ENCODE data around the gene PCSK6. TPM values are rescaled to one million over a fixed set of nuclear protein-coding genes. Genes with fewer than 3 reads are reported as not detected.

PCSK6 gene
- total RNA-seq, 1 experiment from 2014 or later: 2.9 TPM

DNA sequence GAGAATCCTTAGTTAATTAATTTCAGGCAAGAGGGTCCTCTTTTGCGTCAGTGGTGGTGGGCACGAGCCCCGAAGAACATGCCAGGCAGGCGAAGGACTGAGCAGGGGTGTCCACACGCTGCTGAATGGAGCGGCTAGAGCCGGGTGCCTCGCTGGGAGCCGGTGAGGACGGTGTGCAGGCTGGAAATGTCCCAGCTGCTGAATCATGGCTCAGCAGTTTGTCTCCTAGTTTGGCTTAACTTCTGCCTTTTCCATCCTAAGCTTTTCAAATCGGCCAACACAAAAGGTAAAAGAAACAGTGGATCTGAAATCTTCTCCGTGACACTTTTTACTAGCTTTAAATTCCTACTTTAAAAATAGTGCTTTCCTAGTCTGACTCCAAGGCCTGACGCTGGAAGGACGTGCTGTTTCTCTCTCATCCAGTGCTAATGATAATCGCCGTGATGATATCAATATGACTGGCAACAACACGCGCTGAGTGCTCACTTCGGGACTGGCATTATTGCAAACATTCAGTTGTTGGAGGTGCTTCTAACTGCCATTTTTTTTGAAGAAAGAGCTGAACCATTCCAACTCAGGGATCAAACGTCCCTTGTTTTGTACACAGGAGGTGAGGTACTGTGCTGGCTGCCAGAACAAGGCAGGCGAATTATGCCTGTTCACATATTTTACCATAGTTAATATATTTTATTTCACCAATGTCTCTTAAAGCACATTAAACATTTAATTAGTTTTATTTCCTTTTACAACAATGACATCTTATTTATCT, 19.8 kb downstream of the PCSK6 start (continued):
- TF ChIP-seq TP53 (CRISPR knock-in tag; IDR thresholded peaks at IDR 0.05) (no peak), JUN (CRISPR knock-in tag; IDR thresholded peaks at IDR 0.05) (no peak), KAT7 (CRISPR knock-in tag; IDR thresholded peaks at IDR 0.05; ENCODE audit: borderline replicate concordance) (no peak), GABPB1 (CRISPR knock-in tag; IDR thresholded peaks at IDR 0.05) (no peak)
- TF ChIP-seq, protein P1, sequence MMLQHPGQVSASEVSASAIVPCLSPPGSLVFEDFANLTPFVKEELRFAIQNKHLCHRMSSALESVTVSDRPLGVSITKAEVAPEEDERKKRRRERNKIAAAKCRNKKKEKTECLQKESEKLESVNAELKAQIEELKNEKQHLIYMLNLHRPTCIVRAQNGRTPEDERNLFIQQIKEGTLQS (CRISPR knock-in tag; conservative IDR thresholded peaks at IDR 0.05): no peak

DNA sequence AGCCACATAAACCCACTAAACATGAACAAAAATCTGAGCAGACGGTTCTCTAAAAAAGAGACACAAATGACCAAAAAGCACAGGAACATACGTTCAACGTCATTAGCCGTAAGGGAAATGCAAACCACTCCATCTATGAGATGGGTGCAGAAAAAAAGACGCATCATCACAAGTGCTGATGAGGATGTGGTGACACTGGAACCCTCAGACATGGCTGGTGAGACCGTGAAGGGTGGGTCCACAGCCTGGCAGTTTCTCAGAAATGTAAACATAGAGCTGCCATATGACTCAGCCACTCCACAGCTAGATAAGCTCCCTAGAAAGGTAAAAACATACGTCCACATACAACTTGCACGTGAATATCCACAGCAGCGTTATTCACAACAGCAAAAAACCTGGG, 23.3 kb downstream of the PCSK6 start:
- CTCF ChIA-PET: no interaction called here
- TF ChIP-seq ZNF121 (CRISPR knock-in tag; IDR thresholded peaks at IDR 0.05): no peak
- TF ChIP-seq, protein P2, sequence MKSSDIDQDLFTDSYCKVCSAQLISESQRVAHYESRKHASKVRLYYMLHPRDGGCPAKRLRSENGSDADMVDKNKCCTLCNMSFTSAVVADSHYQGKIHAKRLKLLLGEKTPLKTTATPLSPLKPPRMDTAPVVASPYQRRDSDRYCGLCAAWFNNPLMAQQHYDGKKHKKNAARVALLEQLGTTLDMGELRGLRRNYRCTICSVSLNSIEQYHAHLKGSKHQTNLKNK (CRISPR knock-in tag; IDR thresholded peaks at IDR 0.05): no peak
- no peak for TF ChIP-seq ZBTB21 (CRISPR knock-in tag; IDR thresholded peaks at IDR 0.05; ENCODE audit: borderline replicate concordance)
- TF ChIP-seq, protein P3, sequence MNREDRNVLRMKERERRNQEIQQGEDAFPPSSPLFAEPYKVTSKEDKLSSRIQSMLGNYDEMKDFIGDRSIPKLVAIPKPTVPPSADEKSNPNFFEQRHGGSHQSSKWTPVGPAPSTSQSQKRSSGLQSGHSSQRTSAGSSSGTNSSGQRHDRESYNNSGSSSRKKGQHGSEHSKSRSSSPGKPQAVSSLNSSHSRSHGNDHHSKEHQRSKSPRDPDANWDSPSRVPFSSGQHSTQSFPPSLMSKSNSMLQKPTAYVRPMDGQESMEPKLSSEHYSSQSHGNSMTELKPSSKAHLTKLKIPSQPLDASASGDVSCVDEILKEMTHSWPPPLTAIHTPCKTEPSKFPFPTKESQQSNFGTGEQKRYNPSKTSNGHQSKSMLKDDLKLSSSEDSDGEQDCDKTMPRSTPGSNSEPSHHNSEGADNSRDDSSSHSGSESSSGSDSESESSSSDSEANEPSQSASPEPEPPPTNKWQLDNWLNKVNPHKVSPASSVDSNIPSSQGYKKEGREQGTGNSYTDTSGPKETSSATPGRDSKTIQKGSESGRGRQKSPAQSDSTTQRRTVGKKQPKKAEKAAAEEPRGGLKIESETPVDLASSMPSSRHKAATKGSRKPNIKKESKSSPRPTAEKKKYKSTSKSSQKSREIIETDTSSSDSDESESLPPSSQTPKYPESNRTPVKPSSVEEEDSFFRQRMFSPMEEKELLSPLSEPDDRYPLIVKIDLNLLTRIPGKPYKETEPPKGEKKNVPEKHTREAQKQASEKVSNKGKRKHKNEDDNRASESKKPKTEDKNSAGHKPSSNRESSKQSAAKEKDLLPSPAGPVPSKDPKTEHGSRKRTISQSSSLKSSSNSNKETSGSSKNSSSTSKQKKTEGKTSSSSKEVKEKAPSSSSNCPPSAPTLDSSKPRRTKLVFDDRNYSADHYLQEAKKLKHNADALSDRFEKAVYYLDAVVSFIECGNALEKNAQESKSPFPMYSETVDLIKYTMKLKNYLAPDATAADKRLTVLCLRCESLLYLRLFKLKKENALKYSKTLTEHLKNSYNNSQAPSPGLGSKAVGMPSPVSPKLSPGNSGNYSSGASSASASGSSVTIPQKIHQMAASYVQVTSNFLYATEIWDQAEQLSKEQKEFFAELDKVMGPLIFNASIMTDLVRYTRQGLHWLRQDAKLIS (CRISPR knock-in tag; IDR thresholded peaks at IDR 0.05; ENCODE audit: borderline replicate concordance): no peak
- no peak for TF ChIP-seq GTF2I (CRISPR knock-in tag; conservative IDR thresholded peaks at IDR 0.05)
- TF ChIP-seq, protein P4, sequence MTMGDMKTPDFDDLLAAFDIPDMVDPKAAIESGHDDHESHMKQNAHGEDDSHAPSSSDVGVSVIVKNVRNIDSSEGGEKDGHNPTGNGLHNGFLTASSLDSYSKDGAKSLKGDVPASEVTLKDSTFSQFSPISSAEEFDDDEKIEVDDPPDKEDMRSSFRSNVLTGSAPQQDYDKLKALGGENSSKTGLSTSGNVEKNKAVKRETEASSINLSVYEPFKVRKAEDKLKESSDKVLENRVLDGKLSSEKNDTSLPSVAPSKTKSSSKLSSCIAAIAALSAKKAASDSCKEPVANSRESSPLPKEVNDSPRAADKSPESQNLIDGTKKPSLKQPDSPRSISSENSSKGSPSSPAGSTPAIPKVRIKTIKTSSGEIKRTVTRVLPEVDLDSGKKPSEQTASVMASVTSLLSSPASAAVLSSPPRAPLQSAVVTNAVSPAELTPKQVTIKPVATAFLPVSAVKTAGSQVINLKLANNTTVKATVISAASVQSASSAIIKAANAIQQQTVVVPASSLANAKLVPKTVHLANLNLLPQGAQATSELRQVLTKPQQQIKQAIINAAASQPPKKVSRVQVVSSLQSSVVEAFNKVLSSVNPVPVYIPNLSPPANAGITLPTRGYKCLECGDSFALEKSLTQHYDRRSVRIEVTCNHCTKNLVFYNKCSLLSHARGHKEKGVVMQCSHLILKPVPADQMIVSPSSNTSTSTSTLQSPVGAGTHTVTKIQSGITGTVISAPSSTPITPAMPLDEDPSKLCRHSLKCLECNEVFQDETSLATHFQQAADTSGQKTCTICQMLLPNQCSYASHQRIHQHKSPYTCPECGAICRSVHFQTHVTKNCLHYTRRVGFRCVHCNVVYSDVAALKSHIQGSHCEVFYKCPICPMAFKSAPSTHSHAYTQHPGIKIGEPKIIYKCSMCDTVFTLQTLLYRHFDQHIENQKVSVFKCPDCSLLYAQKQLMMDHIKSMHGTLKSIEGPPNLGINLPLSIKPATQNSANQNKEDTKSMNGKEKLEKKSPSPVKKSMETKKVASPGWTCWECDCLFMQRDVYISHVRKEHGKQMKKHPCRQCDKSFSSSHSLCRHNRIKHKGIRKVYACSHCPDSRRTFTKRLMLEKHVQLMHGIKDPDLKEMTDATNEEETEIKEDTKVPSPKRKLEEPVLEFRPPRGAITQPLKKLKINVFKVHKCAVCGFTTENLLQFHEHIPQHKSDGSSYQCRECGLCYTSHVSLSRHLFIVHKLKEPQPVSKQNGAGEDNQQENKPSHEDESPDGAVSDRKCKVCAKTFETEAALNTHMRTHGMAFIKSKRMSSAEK (CRISPR knock-in tag; IDR thresholded peaks at IDR 0.05; ENCODE audit: borderline replicate concordance): no peak
- TF ChIP-seq TCF7 (CRISPR knock-in tag; IDR thresholded peaks at IDR 0.05; ENCODE audit: low read depth): no peak
- no peaks in the 10 kb centered on the region for H3K27me3 Mint-ChIP-seq (ENCODE audit: low read depth)
- POLR2A ChIA-PET: no interaction called here
- no peaks in the 10 kb centered on the region for H3K36me3 Mint-ChIP-seq
- ATAC-seq (no peak), DNase-seq (ENCODE audit: low spot score) (no peak)
- no peak overlapping the region for H3K27ac Mint-ChIP-seq
- peaks cover 8% of the 10 kb centered on the region for H3K4me1 Mint-ChIP-seq
- H3K9me3 Mint-ChIP-seq: peaks cover 13% of the 10 kb centered on the region
- H3K4me3 Mint-ChIP-seq: no peak overlapping the region

DNA sequence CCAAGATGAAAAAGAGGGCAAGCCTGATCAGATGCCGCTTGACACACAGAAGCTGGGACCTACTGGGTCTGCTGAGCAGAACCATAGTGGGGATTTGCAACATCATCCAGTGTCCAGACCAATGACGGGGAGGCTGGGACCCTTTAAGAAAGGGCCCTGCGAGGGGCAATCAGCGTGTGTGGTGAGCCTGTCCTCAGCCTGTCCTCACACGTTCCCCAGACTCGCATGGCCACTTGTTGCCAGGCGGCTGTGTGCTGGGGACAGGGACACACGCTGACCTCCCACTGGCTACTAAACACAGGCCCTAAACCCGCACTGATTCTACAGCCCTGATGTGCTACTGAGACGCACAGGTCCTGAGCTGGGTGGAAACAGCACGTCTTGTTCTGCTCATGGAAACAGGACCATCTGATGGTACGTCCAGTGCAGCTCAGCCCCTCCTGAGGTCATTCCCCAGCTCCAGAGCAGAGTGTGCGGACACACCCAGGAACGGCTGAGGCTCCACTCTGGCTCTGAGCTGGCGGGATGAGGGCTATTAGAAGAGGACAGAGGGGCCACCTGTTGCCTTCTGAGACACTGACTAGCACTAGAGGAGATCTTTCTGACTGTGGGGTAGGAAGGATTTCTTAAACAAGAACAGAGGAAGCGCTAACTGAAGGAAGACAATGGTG, 24.4 kb downstream of the PCSK6 start:
- ChIA-PET CTCF (no interaction called here), POLR2A (no interaction called here)
- Mint-ChIP-seq H3K9me3 (peaks cover 13% of the 10 kb centered on the region), H3K4me1 (peaks cover 8% of the 10 kb centered on the region), H3K27ac (no peak overlapping the region), H3K36me3 (no peaks in the 10 kb centered on the region), H3K27me3 (ENCODE audit: low read depth) (no peaks in the 10 kb centered on the region), H3K4me3 (no peak overlapping the region)
- DNase-seq (ENCODE audit: low spot score): no peak
- ATAC-seq: no peak
- TF ChIP-seq, protein P2 (CRISPR knock-in tag; IDR thresholded peaks at IDR 0.05): no peak
- TF ChIP-seq ZNF263 (CRISPR knock-in tag; IDR thresholded peaks at IDR 0.05; ENCODE audit: low read depth): no peak
- TF ChIP-seq, protein P5, sequence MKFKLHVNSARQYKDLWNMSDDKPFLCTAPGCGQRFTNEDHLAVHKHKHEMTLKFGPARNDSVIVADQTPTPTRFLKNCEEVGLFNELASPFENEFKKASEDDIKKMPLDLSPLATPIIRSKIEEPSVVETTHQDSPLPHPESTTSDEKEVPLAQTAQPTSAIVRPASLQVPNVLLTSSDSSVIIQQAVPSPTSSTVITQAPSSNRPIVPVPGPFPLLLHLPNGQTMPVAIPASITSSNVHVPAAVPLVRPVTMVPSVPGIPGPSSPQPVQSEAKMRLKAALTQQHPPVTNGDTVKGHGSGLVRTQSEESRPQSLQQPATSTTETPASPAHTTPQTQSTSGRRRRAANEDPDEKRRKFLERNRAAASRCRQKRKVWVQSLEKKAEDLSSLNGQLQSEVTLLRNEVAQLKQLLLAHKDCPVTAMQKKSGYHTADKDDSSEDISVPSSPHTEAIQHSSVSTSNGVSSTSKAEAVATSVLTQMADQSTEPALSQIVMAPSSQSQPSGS (CRISPR knock-in tag; IDR thresholded peaks at IDR 0.05; ENCODE audit: borderline replicate concordance, low read depth): no peak
- TF ChIP-seq, protein P6, sequence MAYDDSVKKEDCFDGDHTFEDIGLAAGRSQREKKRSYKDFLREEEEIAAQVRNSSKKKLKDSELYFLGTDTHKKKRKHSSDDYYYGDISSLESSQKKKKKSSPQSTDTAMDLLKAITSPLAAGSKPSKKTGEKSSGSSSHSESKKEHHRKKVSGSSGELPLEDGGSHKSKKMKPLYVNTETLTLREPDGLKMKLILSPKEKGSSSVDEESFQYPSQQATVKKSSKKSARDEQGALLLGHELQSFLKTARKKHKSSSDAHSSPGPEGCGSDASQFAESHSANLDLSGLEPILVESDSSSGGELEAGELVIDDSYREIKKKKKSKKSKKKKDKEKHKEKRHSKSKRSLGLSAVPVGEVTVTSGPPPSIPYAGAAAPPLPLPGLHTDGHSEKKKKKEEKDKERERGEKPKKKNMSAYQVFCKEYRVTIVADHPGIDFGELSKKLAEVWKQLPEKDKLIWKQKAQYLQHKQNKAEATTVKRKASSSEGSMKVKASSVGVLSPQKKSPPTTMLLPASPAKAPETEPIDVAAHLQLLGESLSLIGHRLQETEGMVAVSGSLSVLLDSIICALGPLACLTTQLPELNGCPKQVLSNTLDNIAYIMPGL (CRISPR knock-in tag; IDR thresholded peaks at IDR 0.05): no peak
- TF ChIP-seq, protein P7, sequence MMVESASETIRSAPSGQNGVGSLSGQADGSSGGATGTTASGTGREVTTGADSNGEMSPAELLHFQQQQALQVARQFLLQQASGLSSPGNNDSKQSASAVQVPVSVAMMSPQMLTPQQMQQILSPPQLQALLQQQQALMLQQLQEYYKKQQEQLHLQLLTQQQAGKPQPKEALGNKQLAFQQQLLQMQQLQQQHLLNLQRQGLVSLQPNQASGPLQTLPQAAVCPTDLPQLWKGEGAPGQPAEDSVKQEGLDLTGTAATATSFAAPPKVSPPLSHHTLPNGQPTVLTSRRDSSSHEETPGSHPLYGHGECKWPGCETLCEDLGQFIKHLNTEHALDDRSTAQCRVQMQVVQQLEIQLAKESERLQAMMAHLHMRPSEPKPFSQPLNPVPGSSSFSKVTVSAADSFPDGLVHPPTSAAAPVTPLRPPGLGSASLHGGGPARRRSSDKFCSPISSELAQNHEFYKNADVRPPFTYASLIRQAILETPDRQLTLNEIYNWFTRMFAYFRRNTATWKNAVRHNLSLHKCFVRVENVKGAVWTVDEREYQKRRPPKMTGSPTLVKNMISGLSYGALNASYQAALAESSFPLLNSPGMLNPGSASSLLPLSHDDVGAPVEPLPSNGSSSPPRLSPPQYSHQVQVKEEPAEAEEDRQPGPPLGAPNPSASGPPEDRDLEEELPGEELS (CRISPR knock-in tag; IDR thresholded peaks at IDR 0.05): no peak
